Measurements from ENCODE around the gene USP21. TPM values are rescaled to one million over a fixed set of nuclear protein-coding genes. Genes with fewer than 3 reads are reported as not detected.

USP21 gene
- total and polyA plus RNA-seq, 2 of the 13 experiments (the other 11 are each of a cell fraction or from before 2014, with no cell fraction given), result 10.1 to 33.1 TPM

GRCh38 chr1:161165742-161166668, 6.7 kb downstream of the USP21 start, which contains the start of gene PPOX (continued):
- TF ChIP-seq E2F1 (CRISPR knock-in tag; IDR thresholded peaks at IDR 0.05), result peak; percentile 71; the same call in 1 of the 2 replicates
- TF ChIP-seq HOMEZ (CRISPR knock-in tag; IDR thresholded peaks at IDR 0.05; ENCODE audit: low read depth), result no peak
- TF ChIP-seq ZFP36L2 (CRISPR knock-in tag; IDR thresholded peaks at IDR 0.05), result no peak
- TF ChIP-seq ZNF777 (CRISPR knock-in tag; IDR thresholded peaks at IDR 0.05), result no peak
- TF ChIP-seq ZNF281 (CRISPR knock-in tag; IDR thresholded peaks at IDR 0.05; ENCODE audit: borderline replicate concordance), result peak; percentile 21; the same call in 1 of the 2 replicates
- TF ChIP-seq, protein P1, sequence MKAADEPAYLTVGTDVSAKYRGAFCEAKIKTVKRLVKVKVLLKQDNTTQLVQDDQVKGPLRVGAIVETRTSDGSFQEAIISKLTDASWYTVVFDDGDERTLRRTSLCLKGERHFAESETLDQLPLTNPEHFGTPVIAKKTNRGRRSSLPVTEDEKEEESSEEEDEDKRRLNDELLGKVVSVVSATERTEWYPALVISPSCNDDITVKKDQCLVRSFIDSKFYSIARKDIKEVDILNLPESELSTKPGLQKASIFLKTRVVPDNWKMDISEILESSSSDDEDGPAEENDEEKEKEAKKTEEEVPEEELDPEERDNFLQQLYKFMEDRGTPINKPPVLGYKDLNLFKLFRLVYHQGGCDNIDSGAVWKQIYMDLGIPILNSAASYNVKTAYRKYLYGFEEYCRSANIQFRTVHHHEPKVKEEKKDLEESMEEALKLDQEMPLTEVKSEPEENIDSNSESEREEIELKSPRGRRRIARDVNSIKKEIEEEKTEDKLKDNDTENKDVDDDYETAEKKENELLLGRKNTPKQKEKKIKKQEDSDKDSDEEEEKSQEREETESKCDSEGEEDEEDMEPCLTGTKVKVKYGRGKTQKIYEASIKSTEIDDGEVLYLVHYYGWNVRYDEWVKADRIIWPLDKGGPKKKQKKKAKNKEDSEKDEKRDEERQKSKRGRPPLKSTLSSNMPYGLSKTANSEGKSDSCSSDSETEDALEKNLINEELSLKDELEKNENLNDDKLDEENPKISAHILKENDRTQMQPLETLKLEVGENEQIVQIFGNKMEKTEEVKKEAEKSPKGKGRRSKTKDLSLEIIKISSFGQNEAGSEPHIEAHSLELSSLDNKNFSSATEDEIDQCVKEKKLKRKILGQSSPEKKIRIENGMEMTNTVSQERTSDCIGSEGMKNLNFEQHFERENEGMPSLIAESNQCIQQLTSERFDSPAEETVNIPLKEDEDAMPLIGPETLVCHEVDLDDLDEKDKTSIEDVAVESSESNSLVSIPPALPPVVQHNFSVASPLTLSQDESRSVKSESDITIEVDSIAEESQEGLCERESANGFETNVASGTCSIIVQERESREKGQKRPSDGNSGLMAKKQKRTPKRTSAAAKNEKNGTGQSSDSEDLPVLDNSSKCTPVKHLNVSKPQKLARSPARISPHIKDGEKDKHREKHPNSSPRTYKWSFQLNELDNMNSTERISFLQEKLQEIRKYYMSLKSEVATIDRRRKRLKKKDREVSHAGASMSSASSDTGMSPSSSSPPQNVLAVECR (CRISPR knock-in tag; IDR thresholded peaks at IDR 0.05; ENCODE audit: borderline replicate concordance), result peak; percentile 92
- no peak for TF ChIP-seq ONECUT2 (CRISPR knock-in tag; IDR thresholded peaks at IDR 0.05)
- TF ChIP-seq MEF2D (CRISPR knock-in tag; IDR thresholded peaks at IDR 0.05), result no peak
- no peak for TF ChIP-seq ZNF30 (CRISPR knock-in tag; IDR thresholded peaks at IDR 0.05)
- TF ChIP-seq RBM22 (optimal IDR thresholded peaks at IDR 0.05; ENCODE audit: low read length), result peak; percentile 71
- TF ChIP-seq ZNF7 (CRISPR knock-in tag; IDR thresholded peaks at IDR 0.05), result no peak
- no peak for TF ChIP-seq DDIT3 (CRISPR knock-in tag; IDR thresholded peaks at IDR 0.05)
- TF ChIP-seq, protein P2, sequence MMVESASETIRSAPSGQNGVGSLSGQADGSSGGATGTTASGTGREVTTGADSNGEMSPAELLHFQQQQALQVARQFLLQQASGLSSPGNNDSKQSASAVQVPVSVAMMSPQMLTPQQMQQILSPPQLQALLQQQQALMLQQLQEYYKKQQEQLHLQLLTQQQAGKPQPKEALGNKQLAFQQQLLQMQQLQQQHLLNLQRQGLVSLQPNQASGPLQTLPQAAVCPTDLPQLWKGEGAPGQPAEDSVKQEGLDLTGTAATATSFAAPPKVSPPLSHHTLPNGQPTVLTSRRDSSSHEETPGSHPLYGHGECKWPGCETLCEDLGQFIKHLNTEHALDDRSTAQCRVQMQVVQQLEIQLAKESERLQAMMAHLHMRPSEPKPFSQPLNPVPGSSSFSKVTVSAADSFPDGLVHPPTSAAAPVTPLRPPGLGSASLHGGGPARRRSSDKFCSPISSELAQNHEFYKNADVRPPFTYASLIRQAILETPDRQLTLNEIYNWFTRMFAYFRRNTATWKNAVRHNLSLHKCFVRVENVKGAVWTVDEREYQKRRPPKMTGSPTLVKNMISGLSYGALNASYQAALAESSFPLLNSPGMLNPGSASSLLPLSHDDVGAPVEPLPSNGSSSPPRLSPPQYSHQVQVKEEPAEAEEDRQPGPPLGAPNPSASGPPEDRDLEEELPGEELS (CRISPR knock-in tag; IDR thresholded peaks at IDR 0.05), result peak; percentile 56
